HuH-7.5 (cell line): ENCODE measurements around the gene PLIN3.
A peak's percentile ranks its signal among the peaks of the same experiment; 100 is the strongest.
"Not testable (repeated sequence)": the region's sequence is repeated elsewhere in the genome, so short reads cannot be mapped to it uniquely, and the experiment has no call there.

Experiments
- DNase-seq: peaks from one replicate; pipeline ENCODE4 v3.0.0; 2011; ENCODE audit warnings: low spot score

PLIN3 gene, protein sequence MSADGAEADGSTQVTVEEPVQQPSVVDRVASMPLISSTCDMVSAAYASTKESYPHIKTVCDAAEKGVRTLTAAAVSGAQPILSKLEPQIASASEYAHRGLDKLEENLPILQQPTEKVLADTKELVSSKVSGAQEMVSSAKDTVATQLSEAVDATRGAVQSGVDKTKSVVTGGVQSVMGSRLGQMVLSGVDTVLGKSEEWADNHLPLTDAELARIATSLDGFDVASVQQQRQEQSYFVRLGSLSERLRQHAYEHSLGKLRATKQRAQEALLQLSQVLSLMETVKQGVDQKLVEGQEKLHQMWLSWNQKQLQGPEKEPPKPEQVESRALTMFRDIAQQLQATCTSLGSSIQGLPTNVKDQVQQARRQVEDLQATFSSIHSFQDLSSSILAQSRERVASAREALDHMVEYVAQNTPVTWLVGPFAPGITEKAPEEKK

DNA sequence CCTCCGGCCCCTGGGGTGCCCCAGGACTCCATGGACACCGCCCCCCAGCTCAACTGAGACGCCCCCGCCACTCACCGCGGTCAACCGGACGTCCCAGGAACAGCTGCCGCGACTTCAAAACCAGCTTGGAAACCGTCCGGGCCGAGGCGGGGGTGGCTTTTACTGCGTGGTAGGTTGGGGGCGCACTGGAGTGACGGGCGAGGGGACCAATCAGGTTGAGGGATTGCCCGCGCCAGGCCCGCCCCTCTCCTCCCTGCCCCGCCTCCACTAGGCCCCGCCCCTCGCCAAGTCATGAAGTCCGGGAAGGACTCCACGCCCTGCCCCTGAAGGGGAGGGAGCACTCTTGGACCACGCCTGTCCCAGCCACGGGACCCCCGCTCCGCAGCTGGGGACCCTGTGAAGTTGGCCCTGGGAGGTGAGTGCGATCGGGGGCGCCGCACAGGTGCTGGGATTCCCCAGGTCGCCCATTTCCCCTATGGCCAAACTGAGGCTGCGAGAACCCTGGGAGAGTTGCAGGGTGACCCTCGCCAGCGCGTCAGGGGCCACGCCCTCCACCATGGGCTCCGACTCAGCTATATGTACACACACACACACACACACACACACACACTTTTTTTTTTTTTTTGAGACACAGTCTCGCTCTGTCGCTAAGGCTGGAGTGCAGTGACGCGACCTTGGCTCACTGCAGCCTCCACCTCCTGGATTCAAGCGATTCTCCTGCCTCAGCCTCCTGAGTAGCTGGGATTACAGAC is at the start of gene PLIN3:
Gene PLIN3 (minus strand): TSS at position 134 of the 752 bp plus-strand sequence. CDS start 6,273 bp downstream, outside the sequence.
- DNase-seq, result peak; percentile 98

DNA sequence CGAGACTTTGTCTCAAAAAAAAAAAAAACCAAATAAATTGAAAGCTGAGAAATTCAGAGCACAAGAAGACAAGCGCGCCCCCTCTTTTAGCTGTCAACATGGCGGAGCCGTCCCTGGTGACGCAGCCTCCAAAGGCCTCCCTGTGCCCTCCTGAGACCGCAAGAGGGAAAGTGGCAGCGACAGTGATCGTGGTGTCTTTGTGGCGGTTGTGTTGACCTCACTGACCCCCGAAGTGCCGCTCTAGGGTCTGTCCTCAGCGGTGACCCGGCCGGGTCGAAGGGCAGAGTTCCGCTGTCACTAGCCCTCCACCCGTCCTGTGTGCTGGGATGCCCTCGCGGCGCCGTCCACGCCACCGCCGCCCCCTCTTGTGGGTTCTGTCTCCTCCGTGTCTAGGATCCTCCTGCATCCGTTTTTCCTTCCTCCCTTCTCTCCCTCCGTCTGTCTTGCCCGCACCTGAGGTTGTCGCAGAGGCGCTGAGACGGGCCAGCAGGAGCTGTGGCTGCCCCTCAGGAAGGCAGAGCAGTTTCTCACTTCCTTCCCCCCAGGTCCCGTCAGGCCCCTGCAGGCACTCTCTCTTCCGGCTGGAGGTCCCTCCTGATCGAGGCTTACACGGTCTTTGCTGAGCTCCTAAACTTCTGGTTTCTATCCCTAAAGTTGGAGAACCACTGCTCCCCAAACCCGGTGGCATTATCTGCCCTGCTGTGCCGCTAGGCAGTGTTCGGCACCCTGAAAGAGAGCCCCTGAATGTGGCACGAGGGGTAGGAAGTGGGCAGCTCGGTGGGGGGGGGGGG is 49.0 kb upstream of the PLIN3 start:
- no peak for DNase-seq

DNA sequence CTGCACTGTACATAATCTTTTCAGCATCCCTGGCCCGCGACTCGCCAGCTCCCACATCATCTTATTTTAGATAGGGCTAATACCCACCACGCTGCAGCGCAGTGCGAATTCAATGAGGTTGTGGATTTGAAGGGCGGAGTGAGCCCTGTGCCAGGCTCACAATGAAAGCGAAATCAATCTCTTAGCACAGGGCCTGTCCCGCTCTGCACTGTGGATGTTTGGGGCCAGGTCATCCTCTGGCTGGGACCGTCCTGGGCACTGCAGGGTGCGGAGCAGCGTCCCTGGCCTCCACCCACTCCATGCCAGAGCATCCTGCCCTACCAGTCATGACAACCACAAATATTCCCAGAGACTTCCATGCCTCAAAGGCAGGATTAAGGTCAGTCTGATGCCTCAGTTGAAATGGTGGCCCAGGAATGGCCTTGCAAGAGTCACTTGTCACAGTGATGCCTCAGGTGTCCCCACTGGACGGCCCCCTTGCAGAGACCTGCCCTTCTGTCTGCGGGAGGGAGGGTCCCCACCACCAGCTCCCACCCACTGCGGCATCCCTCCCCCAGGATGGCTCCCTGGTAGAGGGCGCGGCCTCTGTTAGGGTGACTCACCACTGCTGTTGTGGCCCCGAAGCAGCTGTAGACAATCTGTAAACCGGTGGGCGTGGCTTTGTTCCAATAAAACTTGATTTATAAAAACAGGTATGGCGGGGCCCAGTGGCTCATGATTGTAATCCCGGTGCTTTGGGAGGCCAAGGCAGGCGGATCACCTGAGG is 47.5 kb upstream of the PLIN3 start:
- no peak for DNase-seq

DNA sequence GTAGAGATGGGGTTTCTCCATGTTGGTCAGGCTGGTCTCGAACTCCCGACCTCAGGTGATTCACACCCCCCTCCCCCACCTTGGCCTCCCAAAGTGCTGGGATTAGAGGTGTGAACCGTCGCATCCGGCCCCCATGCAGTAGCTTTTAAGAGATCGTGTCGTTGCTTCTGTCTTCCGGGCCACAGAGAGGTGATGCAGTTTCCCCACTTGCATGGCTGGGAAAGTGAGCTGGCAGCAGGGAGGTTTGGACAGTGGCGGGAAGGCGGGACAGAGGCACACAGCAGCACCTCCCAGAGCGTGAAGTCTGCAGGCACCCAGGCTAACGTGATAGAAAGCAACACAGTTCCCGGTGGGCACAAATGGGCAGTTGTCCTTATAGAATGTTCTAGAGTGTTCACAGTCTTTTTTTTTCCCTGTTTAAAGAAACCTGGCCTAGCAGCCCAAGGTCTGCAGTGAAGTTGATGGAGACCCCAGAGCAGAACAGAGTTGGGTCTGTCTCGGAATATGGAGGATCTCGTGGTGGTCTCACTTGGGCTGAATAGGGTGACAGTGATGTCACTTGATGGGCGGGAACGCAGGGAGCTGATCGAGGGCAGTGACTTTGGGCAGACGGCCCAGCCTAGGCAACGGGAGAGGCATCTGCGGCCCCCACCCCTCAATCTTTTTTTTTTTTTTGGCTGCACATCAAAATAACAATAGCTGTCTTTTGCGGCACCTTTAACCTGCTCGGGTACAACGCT is 46.7 kb upstream of the PLIN3 start:
- no peak for DNase-seq

DNA sequence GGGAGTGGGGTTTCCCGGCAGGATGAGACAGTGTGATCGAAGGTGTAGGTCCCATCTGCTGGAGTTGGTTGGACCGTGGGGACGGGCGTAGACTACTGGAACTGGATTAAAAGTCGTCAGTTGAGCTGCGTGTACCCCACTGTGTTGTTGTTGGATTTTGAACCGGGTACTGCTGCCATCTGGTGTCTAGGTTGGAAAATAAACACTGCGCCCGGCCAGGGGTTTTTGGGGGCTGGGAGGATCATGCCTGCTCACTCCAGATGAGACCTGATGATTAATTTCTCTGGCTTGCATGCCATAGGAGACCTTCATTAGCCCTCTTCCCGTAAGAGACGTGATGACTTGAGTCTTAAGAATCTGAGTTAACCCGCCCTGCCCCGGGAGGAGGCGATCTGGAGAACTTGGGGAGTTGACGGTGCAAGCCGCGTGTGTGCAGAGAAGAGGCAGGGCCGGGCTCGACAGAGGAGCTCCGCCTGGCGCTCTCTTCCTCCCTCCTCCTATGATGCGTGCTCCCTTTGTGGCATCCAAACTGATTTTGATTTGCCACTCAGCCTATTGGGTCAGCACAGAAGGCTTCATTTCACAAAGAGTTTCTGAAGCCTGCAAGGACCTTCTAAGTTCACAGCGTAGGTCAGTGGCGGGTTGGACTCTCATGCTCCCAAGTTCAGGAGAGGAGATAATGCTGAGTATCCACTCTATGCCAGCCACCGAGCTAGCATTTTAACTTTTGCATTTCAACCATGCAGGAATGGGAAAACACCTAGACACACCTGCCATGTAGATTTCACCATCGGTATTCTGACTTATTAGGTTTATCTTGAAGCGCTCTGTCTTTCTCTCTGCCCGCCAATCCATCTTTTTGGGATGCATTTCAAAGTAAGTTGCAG is 44.6 kb upstream of the PLIN3 start:
- peak; percentile 58 for DNase-seq

DNA sequence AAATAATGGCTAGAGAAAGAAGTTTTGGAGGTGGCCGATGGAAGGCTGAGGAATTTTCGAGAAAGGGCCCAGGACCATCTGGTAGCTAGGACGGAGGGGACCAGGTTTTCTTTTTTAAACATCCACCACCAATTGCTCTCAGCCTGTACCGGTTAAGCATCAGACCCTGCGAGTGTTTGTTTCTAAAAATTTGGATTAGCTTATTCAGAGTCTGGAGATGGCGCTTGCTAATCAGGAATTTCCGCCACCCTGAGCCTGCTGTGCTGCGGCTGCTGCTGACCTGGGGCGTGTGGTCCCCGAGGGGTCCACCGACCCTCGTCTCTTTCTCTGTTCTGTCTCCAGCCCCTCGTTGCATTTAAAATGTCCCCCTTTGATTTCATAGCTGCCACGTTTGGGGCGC is 43.8 kb upstream of the PLIN3 start:
- no peak for DNase-seq

DNA sequence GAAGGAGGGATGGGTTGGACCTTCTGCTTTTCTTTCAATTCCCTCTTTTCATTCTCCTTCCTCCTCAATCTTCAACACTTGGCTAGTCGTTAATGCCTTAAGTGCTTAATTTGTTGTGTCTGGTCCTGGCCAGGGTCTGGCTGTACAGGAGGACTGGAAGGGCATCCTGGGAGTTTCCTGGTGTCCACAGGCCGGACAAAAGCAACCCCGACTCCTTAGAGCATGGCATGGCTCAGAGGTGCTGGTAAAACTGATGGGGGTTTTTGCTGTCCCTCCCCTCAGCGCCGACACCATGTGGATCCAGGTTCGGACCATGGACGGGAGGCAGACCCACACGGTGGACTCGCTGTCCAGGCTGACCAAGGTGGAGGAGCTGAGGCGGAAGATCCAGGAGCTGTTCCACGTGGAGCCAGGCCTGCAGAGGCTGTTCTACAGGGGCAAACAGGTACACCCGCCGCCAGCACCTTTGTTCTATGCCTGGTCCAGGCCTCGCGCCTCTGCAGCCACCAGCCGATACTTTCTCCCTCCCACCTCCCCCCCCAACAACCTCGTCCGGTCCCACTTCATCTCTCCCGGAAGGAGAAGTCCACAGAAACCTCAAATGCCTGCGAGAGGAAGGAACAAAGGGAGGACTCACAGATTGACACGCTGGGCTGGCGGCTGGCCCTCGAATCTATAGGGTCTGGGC is 43.3 kb upstream of the PLIN3 start:
- DNase-seq, result no peak

DNA sequence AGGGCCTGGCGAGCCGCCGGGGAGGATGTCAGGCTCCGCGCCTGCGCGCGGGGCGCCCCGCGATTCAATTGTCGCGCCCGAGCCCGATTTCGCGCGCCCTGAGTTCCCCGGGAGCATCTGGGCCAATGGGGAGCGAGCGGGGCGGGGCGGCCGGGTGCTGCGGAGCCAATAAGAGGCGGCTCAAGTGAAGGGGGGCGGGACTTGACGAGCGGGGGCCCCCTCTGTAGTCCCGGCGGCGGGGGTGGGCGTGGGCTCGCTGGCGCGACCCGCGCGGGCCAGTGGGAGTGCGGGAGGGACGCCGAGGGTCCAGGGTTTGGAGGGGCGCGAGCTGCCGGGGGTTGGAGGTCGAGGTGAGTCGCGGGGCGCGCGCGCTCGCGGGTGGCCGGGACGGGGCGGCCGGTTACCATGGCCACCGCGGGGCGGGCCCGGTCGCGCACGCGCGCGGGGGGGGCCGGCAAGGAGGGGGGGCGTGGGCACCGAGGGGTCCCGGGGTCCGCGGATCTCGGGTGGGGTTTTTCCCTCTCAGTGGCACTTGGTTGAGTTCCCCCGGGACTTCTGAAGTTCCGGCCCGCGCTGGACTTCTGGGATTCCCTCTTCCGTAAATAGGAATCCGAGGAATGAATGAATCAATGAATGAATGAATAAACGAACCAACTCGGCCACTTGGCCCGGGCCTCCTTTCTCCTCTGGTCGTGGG is 42.6 kb upstream of the PLIN3 start:
- peak; percentile 99 for DNase-seq

DNA sequence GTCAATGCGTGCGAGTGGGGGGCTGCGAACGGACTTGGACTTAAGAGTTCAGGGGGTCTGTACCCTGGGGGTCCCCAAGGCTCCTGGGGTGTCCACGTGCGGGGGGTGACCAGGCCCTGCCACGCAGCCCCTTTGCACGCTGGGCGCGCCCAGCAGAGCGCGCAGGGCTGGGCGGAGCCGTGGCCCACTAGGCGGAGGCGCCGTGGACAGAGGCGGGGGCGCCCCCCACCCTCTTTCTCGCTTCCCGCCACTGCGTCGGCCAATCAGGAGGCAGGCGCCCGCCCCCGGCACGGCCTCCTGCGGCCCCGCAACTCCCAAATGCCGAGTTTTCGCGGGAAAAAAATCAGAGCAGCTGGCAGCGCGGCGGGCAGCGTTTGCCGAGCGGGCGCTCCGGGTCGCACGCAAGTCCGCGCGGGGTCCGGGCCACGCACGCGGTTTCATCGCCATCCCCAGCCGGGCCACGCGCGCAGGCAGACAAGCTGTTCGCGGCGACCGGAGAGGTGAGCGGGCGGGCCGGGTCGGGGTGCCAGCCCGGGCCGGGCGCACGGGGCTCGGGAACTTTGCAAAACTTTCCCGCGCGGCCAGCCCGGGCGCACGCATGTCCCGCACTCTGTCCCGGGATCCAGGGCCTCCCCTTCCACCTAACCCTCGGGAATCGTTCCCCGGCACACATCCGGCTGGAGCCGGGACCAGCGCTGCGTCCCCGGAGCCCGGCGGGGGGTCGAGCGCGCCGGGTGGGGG is 41.9 kb upstream of the PLIN3 start, which contains the start of gene UHRF1:
Gene UHRF1 (plus strand): TSS at position 346 of the 741 bp plus-strand sequence. CDS start 1,385 bp downstream, outside the sequence.
- peak; percentile 78 for DNase-seq

DNA sequence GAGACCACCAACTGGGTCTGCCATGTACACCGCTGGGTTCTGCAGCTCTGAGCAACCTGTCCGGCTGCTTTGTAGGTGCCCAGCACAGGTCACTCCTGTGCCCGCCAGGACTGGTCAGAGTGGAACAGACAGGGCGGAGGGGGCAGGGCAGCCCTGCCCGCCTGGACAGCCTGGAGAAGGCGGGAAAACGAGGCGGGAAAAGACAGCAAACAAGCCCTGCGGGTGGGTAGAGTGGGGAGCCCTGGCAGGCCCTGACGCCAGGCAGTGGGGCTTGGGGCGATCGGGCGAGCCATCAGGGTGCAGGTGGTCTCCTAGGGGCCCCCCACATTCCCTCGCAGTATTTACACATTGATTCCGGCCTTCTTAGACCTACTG is 41.3 kb upstream of the PLIN3 start:
- DNase-seq, result no peak

DNA sequence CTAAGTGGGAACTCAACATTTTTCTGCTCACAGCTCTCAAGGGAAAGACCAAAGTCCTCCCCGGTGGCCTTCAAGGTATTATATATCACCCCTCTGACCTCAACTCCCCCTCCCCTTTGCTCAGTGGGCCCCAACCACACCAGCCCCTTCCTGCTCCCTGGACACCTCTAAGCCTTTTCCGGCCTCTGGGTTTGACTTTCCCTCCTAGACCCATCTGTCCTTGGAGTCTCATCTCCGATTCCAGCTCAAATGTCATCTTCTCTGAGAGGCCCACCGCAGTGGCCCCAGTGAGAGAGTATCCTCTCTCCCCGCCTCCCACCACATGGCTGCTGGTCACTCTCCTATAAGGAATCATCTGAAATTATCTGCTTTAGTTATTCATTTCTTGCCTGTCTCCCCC is 40.9 kb upstream of the PLIN3 start:
- DNase-seq, result peak; percentile 9

DNA sequence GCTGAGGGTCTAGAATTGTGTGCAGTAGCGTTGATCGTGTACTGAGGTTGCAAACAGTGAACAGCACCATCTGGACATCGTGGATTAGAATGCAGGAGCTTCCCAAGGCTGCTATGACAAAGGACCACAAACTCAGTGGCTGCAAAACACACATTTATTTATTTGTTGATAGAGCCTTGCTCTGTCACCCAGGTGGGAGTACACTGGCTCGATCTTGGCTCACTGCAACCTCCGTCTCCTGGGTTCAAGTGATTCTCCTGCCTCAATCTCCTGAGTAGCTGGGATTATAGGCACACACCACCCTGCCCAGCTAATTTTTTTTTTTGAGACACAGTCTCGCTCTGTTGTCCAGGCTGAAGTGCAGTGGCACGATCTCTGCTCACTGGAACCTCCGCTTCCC is 39.5 kb upstream of the PLIN3 start:
- no peak for DNase-seq

DNA sequence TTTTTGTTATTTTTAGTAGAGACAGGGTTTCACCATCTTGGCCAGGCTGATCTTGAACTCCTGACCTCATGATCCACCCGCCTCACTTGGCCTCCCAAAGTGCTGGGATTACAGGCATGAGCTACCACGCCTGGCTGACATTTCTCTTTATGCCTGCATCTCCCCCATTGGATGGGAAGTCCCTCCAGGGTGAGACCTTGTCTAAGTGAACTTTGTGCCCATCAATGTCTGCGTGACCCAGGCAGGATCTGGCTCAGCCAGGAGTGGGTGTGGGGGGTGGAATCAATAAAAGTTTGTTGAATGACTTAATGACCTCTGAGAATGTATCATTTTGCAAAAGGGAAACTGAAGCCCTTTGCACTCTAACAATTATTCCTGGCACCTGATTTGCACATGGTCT is 37.0 kb upstream of the PLIN3 start:
- no peak for DNase-seq

DNA sequence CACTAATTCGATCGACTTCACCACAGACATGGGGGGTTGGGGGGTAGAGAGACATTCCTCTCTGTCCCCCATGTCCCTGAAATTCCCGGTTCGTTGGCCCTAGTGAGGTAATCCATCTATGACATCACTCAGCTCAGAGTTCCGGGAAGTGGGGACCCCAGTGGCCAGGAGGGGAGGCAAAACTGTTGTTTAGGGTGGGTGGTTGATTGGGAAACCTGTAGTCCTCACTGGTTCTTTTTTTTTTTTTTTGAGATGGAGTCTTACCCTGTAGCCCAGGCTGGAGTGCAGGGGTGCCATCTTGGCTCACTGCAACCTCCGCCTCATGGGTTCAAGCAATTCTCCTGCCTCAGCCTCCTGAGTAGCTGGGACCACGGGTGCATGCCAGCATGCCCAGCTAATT is 35.3 kb upstream of the PLIN3 start, which contains the start of gene ARRDC5:
Gene ARRDC5 (minus strand): TSS at position 101 of the 400 bp plus-strand sequence. CDS start 71 bp downstream, at position 30.
- DNase-seq, result no peak

DNA sequence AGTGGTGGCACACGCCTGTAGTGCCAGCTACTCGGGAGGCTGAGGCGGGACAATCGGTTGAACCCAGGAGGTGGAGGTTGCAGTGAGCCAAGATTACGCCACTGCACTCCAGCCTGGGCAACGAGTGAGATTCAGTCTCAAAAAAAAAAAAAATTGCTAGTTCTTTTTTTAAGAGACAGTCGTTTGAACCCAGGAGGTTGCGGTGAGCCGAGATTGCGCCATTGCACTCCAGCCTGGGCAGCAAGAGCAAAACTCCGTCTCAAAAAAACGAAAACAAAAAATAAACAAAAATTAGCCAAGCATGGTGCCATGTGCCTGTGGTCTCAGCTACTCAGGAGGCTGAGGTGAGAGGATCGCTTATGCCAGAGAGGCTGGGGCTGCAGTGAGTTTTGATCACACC is 33.4 kb upstream of the PLIN3 start:
- DNase-seq, result not testable (repeated sequence)

DNA sequence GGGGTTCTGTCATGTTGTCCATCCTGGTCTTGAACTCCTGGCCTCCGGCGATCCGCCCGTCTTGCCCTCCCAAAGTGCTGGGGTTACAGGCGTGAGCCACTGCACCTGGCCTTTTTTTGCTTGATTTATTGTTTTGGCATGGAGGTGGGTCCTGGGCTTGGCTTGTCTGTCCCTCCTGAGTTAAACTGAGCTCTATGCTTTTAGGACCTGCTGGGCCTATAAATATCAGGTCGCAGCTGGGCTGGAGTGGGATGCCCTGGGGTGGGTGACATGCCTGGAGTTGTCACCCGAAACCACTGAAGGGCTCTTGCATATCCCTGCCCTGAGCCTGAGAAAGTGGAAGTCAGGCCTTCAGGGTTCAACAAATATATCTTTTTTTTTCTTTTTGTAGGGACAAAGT is 29.7 kb upstream of the PLIN3 start:
- no peak for DNase-seq

DNA sequence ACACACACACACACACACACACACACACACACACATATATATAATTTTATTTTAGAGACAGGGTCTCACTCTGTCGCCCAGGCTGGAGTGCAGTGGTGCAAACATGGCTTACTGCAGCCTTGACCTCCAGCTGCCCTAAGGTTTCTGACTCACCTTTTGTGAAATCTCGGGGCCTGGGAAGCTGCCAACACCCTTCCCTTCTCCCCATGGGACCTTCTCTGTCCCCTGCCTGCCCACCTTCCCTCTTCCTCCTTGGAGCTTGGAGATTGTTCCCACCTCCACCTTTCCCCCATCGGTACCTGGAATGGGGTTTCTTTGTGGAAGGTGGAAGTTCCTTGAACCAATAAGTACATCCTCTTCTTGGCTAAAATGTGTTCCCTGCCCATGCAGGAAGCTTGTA is 28.9 kb upstream of the PLIN3 start:
- DNase-seq, result no peak

DNA sequence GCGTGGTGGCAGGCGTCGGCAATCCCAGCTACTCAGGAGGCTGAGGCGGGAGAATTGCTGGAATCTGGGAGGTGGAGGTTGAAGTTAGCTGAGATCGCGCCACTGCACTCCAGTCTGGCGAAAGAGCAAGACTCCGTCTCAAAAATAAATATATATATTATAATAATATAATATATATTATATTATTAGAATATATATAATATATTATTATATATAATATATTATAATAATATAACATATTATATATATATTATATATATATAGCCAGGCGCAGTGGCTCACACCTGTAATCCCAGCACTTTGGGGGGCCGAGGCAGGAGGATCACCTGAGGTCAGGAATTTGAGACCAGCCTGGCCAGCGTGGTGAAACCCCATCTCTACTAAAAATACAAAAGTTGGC is 25.5 kb upstream of the PLIN3 start:
- DNase-seq, result not testable (repeated sequence)
